ENCODE data around the gene MS4A3.
"Not testable (repeated sequence)": the region's sequence is repeated elsewhere in the genome, so short reads cannot be mapped to it uniquely, and the experiment has no call there.

The MS4A3 gene

GRCh38 chr11:60095477-60096120 lies 39.1 kb downstream of the MS4A3 start:
- no peak for TF ChIP-seq CTCF (IDR thresholded peaks at IDR 0.05; ENCODE audit: control insufficient read depth, extremely low read depth, insufficient read depth)
- no peak for DNase-seq (ENCODE audit: low read depth)
- H3K4me3 ChIP-seq (ENCODE audit: low read depth, low read length): no peak overlapping the region

- H3K4me3 ChIP-seq (ENCODE audit: low read depth, low read length): no peak overlapping the region
- TF ChIP-seq CTCF (IDR thresholded peaks at IDR 0.05; ENCODE audit: control insufficient read depth, extremely low read depth, insufficient read depth): no peak
- DNase-seq (ENCODE audit: low read depth): no peak
Measured at GRCh38 chr11:60097189-60097588, 40.7 kb downstream of the MS4A3 start.

- TF ChIP-seq CTCF (IDR thresholded peaks at IDR 0.05; ENCODE audit: control insufficient read depth, extremely low read depth, insufficient read depth): no peak
- H3K4me3 ChIP-seq (ENCODE audit: low read depth, low read length): no peak overlapping the region
- no peak for DNase-seq (ENCODE audit: low read depth)
Measured at GRCh38 chr11:60098508-60098907, 42.0 kb downstream of the MS4A3 start.

GRCh38 chr11:60100516-60100915 lies 44.1 kb downstream of the MS4A3 start:
- DNase-seq (ENCODE audit: low read depth): no peak
- H3K4me3 ChIP-seq (ENCODE audit: low read depth, low read length): no peak overlapping the region
- no peak for TF ChIP-seq CTCF (IDR thresholded peaks at IDR 0.05; ENCODE audit: control insufficient read depth, extremely low read depth, insufficient read depth)

- not testable (repeated sequence) for H3K4me3 ChIP-seq (ENCODE audit: low read depth, low read length); DNase-seq (ENCODE audit: low read depth)
Measured at GRCh38 chr11:60101368-60101767, 44.9 kb downstream of the MS4A3 start.

GRCh38 chr11:60104471-60105115 lies 48.1 kb downstream of the MS4A3 start:
- H3K4me3 ChIP-seq (ENCODE audit: low read depth, low read length); DNase-seq (ENCODE audit: low read depth): not testable (repeated sequence)

- DNase-seq (ENCODE audit: low read depth); H3K4me3 ChIP-seq (ENCODE audit: low read depth, low read length): not testable (repeated sequence)
Measured at GRCh38 chr11:60108631-60109030, 52.2 kb downstream of the MS4A3 start.

GRCh38 chr11:60111793-60112192 lies 55.3 kb downstream of the MS4A3 start:
- TF ChIP-seq CTCF (IDR thresholded peaks at IDR 0.05; ENCODE audit: control insufficient read depth, extremely low read depth, insufficient read depth): no peak
- DNase-seq (ENCODE audit: low read depth): no peak
- no peak overlapping the region for H3K4me3 ChIP-seq (ENCODE audit: low read depth, low read length)

Measured in LNCaP clone FGC (cell line).